GM21619 (cell line): ENCODE results near the gene EIF1AY.
"Not testable (repeated sequence)": the region's sequence is repeated elsewhere in the genome, so short reads cannot be mapped to it uniquely, and the experiment has no call there.

Experiments used
- ATAC-seq: cut with Tn5 transposase; IDR thresholded peaks from one replicate; pipeline ENCODE4 v1.9.1; 2021; ENCODE audit not compliant: unreplicated experiment

EIF1AY gene, protein sequence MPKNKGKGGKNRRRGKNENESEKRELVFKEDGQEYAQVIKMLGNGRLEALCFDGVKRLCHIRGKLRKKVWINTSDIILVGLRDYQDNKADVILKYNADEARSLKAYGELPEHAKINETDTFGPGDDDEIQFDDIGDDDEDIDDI

DNA sequence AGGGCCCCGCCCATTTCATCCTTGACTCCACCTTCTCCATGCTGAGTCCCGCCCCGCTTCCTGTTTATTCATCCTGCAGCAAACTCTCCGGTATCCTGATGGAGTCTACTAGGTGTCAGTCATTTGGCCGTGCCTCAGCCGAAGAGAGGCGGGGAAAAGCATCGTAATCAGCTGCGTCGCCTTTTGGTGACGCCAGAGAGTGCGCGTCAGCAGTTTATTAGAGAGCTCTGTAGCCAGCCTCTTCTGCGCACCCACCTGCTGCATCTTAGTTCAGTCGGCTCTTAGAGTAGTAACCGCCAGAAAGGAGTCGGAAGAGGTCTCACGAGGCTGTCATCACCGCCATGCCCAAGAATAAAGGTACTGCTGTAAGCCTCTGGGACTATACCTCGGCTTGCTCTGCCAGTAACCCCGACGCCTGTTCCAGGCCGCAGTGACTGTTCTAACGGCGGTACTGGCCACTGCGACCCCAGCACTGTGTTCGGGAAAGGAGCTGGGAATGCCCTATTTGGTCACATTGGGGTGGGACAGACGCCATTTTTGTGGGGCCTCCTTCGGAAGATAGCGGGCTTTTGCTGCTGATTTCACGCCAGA, at the start of gene EIF1AY:
Gene EIF1AY, plus strand, starts transcription at position 246 of the 591 bp plus-strand sequence. Its CDS starts 96 bp downstream, at position 342.
- peak; percentile 96 for ATAC-seq

DNA sequence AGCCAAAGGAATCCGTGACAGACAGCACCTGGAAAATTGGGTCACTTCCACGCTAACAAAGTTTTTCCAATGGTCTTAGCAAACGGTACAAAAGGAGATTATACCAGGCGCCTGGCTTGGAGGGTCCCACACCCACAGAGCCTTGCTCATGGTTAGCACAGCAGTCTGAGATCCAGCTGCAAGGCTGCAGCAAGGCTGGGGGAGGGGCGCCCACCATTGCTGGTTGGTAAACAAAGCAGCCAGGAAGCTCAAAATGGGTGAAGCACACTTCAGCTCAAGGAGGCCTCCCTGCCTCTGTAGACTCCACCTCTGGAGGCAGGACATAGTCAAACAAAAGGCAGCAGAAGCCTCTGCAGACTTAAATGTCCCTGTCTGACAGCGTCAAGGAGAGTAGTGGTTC, 47.1 kb upstream of the EIF1AY start:
- ATAC-seq: no peak

DNA sequence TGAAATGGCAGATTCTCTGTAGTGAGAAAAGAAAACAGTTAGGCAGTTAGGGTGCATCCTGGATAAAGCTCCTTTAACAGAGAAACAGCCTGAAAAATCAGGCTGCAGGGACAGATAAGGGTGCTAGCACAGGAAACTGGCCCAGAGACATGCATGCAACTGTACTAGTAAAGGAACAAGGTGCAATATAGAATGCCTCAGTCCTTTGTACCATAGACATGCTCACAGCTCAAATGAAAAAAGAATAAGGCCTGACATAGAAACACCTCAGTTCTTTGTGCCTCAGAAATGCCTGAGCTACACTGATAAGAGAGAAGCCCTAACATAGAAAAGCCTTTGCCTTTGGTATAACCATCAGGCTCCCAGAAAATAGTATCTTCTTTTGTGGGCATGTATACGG, 37.4 kb upstream of the EIF1AY start:
- ATAC-seq: no peak

DNA sequence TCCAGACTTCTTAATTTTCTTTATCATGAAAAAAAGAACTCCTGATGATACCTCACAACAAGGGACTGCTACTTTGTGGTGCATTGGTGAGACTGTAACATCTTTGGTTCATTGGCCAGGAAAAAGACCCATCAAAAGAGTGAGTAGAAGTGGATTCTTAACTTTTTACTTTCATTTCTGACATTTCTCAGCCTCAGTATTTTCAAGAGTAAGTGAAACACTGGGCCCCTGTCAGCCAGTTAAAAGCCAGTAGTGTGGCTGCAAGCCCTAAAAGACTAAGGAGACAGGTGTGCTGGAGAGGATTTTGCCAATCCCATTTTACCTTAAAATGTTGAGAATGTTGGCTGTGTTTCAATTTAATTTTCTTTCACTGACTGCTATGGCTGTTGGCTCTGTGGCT, 36.6 kb upstream of the EIF1AY start:
- ATAC-seq: no peak

DNA sequence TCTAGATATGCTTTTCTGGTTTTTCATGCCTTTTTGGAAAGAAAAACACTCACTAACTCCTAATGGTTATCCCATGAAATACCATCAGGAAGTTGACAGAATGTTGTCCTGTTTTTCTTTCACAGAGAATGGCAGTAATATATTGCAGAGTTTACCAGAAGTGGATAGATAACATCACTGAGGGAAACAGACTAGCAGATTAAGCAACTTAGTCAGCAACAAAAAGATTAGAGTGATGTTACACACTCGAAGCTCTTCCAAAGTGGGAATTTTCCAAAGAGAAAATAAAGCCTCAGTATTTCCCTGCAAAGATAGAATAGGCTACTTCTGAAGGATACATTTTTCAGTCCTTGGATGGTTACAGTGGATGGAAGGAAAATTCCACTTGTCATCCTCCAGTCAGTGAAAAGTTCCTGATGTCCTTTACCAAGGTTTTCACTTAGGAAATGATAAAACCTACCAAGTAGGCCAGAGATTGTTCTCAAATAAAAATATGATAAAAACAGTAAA, 31.1 kb upstream of the EIF1AY start:
- no peak for ATAC-seq

DNA sequence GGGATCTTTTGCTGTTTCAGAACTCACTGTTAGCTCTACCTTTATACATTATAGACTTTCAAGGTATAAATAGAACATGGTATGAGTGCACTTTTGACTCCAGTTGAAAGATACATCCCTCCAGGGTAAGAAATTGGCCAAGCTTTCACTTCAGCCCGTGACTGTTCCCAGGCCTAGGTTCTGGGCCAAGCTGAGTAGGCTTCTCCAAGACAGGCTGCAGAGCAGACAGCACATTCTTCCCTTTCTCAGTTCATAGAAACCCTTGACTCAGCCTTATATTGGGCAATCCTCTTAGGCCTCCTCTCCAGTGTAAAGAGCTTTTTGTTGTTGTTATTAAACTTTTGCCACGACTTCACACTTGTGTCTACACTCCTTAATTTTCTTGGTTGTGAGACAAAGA, 29.5 kb upstream of the EIF1AY start:
- no peak for ATAC-seq

DNA sequence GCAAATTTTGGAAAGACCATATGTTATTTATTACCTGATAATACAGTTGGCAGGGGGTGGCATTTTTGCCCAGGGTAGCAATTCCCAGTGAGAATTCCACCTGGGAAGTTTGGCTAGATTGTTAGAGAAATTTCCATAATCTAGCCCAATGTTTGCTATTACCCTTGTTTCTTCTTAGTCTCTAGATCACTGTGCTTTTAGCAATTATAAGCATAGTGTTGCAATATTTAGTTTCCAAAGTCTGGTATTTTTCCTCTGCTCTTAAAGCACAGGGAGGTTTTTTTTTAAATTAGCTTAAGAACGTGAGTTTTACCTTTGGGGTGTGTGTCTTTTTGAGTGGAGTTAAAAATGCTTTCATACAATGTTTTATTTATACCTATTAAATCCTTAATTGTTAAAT, 26.3 kb upstream of the EIF1AY start:
- ATAC-seq: no peak

DNA sequence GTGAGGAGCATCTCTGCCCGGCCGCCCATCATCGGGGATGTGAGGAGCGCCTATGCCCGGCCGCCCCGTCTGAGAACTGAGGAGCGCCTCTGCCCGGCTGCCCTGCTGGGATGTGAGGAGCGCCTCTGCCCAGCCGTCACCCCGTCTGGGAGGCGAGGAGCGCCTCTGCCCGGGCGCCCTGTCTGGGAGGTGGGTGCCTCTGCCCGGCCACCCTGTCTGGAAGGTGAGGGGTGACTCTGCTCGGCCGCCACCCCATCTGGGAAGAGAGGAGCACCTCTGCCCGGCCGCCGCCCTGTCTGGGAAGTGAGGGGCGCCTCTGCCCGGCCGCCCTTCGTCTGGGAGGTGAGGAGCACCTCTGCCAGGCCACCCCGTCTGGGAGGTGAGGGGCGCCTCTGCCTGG, 23.7 kb upstream of the EIF1AY start:
- no peak for ATAC-seq

DNA sequence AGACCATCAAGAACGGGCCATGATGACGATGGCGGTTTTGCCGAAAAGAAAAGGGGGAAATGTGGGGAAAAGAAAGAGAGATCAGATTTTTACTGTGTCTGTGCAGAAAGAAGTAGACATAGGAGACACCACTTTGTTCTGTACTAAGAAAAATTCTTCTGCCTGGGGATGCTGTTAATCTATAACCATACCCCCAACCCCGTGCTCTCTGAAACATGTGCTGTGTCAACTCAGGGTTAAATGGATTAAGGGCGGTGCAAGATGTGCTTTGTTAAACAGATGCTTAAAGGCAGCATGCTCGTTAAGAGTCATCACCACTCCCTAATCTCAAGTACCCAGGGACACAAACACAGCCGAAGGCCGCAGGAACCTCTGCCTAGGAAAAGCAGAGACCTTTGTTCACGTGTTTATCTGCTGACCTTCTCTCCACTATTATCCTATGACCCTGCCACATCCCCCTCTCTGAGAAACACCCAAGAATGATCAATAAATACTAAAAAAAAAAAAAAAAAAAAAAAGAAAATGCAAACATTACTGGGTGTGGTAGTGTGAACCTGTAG, 22.7 kb upstream of the EIF1AY start:
- not testable (repeated sequence) for ATAC-seq

DNA sequence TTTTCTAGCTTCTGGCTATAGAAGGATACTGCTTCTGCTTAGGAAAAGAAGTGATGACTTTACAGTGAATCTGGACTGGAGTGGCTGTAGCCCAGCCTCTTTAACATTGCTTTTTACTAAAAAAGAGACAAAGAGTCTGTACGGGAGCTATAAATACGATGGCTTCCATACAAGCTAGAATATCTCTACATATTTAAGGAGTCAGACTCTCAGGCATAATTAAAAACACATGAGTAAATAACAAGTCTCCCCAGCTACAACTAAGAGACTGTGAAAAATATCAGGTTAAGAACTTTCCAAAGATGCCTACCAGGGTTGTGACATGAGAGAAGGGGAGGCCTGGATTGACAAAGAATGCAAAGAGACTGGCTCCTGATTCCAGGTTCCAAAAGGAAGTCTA, 19.8 kb upstream of the EIF1AY start:
- no peak for ATAC-seq

DNA sequence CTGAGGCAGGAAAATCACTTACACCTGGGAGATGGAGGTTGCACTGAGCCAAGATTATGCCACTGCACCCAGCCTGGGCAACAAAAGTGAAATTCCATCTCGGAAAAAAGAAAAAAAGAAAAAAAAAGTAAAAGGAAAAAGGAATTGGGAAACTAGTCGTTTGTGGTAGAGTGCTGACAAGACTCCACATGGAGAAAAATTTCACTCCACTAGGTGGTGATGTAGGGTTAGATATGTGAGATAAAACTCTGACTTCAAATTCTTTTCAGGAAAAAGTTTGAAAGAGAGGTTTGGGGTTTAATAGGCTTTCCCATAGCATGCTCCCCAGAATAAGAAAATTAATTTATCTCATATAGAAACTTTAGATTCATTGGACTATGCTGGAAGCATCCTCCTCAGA, 16.9 kb upstream of the EIF1AY start:
- no peak for ATAC-seq

DNA sequence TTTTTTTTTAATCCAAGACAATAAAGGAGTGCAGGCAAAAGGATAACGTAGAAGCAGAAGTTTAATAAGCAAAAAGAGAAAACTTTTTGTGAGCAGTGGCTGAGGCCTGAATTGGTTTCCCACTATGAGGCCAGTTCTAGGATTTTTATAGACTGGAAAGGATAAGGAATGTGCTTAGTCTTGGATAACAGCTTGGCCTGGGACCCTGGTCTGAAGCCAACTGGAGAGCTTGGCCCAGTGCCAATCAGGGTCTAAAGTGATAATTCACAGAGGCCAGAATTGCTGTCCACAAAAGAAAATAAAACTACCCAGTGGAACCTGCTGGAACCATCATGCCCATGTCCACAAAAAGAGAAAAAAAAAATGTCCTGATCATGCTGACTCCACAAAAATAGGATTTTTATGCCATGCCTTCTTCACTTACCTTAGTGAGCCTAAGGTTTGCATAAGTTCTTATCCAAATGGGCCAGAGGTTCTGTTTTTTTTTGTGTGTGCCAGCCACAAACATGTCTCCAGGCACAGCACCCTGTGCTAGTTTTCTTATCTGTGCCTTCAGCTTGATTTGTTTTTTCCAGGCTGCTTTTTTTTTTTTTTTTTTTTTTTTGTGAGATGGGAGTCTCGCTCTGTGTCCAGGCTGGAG, 15.6 kb upstream of the EIF1AY start:
- ATAC-seq: no peak

DNA sequence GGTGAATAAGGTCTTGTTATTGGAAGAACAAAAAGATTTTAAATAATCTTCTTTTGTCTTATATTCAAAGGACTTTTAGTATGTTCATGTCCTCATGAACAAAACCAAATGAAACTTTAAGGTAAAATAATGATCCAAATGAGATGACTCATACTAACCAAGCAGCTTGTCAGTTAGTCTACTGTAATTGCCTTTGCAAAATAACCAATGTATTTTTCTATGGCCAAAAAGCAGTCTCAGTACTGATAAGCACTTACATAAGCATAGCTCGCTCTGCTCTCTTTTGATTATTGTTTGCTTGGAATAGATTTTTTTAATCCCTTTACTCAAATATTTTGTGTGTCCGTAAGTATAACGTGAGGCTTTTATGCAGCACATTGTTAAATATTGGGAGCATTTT, 4.3 kb upstream of the EIF1AY start:
- no peak for ATAC-seq

DNA sequence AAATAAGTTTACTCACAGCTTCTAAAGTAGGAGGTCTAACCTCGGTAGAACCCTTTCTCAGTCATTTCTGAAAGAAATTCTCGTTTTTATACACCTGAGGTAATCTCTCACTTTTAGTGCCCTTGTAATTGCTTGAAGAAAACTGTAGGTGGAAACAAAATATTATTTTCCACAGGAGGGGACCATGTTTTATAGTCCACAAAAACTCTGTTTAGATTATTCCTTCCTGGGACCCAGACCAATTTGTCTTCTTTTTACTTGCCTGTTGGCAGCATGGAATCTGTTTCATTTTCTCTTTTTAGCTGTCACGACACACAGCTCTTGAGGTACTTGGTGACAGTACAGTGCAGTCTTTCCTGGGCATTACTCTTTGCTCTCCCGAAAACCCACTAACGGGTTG, 930 bp downstream of the EIF1AY start:
- ATAC-seq: no peak

DNA sequence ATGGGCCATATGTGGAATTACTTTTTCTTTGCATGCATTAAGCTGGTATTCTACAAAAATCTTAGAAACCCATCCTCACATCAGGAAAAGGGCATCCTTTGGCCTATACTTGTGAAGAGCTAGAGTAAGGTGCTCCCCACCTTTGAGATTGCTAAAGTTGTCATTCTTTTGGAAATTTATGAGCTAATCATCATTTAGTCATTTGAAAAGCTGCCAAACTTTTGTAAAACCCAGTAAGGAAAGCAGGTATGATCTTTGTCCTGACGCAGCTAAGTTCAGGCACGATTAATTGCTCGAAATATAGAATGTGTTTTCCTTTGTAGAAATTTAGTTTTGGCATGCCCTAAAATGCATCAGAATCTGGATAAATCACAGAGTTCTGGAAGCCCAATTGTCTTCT, 2.6 kb downstream of the EIF1AY start:
- ATAC-seq: no peak

DNA sequence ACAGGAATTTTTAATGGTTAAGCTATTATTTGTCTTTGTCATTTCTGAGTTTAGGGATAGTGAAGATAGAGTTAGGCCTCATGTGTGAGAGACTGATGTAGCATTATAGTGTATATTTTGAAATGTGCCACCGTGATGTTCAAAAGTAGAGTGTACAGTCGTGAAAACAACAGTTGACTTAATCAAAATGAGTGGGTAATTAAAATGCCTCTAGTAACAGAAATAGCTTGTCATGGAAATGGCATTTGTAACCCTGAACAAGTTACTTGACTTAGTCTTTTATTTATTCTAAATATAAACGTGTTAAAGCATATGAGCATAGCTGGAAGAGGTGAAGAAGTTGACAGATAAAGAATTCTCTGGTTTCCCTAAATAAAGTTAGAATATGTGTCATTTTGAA, 6.1 kb downstream of the EIF1AY start:
- no peak for ATAC-seq

DNA sequence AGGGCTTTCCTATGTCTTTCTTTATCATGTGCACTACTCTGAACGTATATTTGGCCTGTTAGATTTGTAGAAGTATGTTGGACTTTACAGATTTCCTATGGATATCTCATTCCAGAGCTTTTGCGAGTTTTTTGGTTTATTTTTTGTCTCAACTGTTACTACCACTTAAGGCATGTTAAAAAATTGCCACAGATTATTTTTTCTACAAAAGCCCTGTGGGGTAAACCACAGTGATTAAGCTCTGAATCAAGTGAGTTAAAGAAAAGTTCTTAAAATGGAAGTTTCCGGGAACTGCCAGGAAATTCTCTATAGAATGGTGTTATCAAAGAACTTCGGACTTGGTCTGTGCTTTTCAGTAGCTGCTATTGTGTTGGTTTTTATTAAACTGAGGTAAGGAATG, 10.6 kb downstream of the EIF1AY start:
- ATAC-seq: no peak
